ENCODE measurements around the gene FAM228B. TPM values are rescaled to one million over a fixed set of nuclear protein-coding genes. Genes with fewer than 3 reads are reported as not detected.

The FAM228B gene
- total RNA-seq, 2 experiments from 2014 or later = 3.8 to 9.6 TPM

GRCh38 chr2:24147364-24147763 is 24.1 kb downstream of the FAM228B start:
- ChIA-PET CTCF (ENCODE audit: unreplicated experiment) (no interaction called here), POLR2A (no interaction called here)

GRCh38 chr2:24152413-24153197 is 29.3 kb downstream of the FAM228B start:
- no peaks in the 10 kb centered on the region for H3K4me1 ChIP-seq (ENCODE audit: insufficient read depth, low read length, poor library complexity, severe bottlenecking)
- TF ChIP-seq CTCF (conservative IDR thresholded peaks at IDR 0.05; ENCODE audit: low read length) (no peak), EZH2phosphoT487 (IDR thresholded peaks at IDR 0.05; ENCODE audit: borderline replicate concordance, low read depth, low read length) (no peak)
- no peak for DNase-seq (ENCODE audit: low spot score)
- H4K20me1 ChIP-seq (ENCODE audit: insufficient read depth, low read length) = no peaks in the 10 kb centered on the region
- H3K27ac ChIP-seq (ENCODE audit: low read depth, low read length, poor library complexity, severe bottlenecking) = no peak overlapping the region
- no peaks in the 10 kb centered on the region for H3K79me2 ChIP-seq (ENCODE audit: insufficient read depth, low read depth, low read length)
- ChIA-PET POLR2A (interaction anchor here (0.6 kb wide), 1 partner anchor 247 kb away, joined by 3 read pairs; no protein-coding TSS in a partner anchor), CTCF (ENCODE audit: unreplicated experiment) (no interaction called here)
- H3K4me3 ChIP-seq (ENCODE audit: low read depth, low read length, poor library complexity, severe bottlenecking) = no peak overlapping the region
- no peaks in the 10 kb centered on the region for H3K9me2 ChIP-seq (ENCODE audit: insufficient read depth, low read length)
- no peak overlapping the region for H3K4me2 ChIP-seq (ENCODE audit: low read length)
- intact Hi-C loops (cut with micrococcal nuclease; ENCODE audit: unreplicated experiment) = no loop called here
- no peaks in the 10 kb centered on the region for H3K36me3 ChIP-seq (ENCODE audit: insufficient read depth, low read length)
- no TSS peak for BruUV-seq (replicated peaks)
- H3K9me3 ChIP-seq (ENCODE audit: low read length) = no peaks in the 10 kb centered on the region
- H2AFZ ChIP-seq (ENCODE audit: low read length) = no peak overlapping the region

More at GRCh38 chr2:24147364-24147763, 24.1 kb downstream of the FAM228B start:
- Histone ChIP-seq H3K9me2 (ENCODE audit: insufficient read depth, low read length) (no peaks in the 10 kb centered on the region), H4K20me1 (ENCODE audit: insufficient read depth, low read length) (no peaks in the 10 kb centered on the region), H3K9me3 (ENCODE audit: low read length) (no peaks in the 10 kb centered on the region), H3K36me3 (ENCODE audit: insufficient read depth, low read length) (no peaks in the 10 kb centered on the region), H3K27ac (ENCODE audit: low read depth, low read length, poor library complexity, severe bottlenecking) (no peak overlapping the region), H3K79me2 (ENCODE audit: insufficient read depth, low read depth, low read length) (no peaks in the 10 kb centered on the region), H2AFZ (ENCODE audit: low read length) (no peak overlapping the region), H3K4me2 (ENCODE audit: low read length) (no peak overlapping the region), H3K4me1 (ENCODE audit: insufficient read depth, low read length, poor library complexity, severe bottlenecking) (no peaks in the 10 kb centered on the region), H3K4me3 (ENCODE audit: low read depth, low read length, poor library complexity, severe bottlenecking) (no peak overlapping the region)
- BruUV-seq (replicated peaks) = no TSS peak
- DNase-seq (ENCODE audit: low spot score) = no peak
- intact Hi-C loops (cut with micrococcal nuclease; ENCODE audit: unreplicated experiment) = no loop called here
- TF ChIP-seq CTCF (conservative IDR thresholded peaks at IDR 0.05; ENCODE audit: low read length) (no peak), EZH2phosphoT487 (IDR thresholded peaks at IDR 0.05; ENCODE audit: borderline replicate concordance, low read depth, low read length) (no peak)

- intact Hi-C loops (cut with micrococcal nuclease; ENCODE audit: unreplicated experiment) = no loop called here
- Histone ChIP-seq H3K4me1 (ENCODE audit: insufficient read depth, low read length, poor library complexity, severe bottlenecking) (no peaks in the 10 kb centered on the region), H3K4me2 (ENCODE audit: low read length) (no peak overlapping the region), H3K9me3 (ENCODE audit: low read length) (no peaks in the 10 kb centered on the region), H3K36me3 (ENCODE audit: insufficient read depth, low read length) (no peaks in the 10 kb centered on the region), H3K9me2 (ENCODE audit: insufficient read depth, low read length) (no peaks in the 10 kb centered on the region), H3K27ac (ENCODE audit: low read depth, low read length, poor library complexity, severe bottlenecking) (no peak overlapping the region), H3K79me2 (ENCODE audit: insufficient read depth, low read depth, low read length) (no peaks in the 10 kb centered on the region), H3K4me3 (ENCODE audit: low read depth, low read length, poor library complexity, severe bottlenecking) (no peak overlapping the region), H4K20me1 (ENCODE audit: insufficient read depth, low read length) (no peaks in the 10 kb centered on the region), H2AFZ (ENCODE audit: low read length) (no peak overlapping the region)
- no TSS peak for BruUV-seq (replicated peaks)
- TF ChIP-seq EZH2phosphoT487 (IDR thresholded peaks at IDR 0.05; ENCODE audit: borderline replicate concordance, low read depth, low read length) (no peak), CTCF (conservative IDR thresholded peaks at IDR 0.05; ENCODE audit: low read length) (no peak)
- CTCF ChIA-PET (ENCODE audit: unreplicated experiment) = no interaction called here
- POLR2A ChIA-PET = interaction anchor here (0.6 kb wide), 1 partner anchor 248 kb away, joined by 3 read pairs; no protein-coding TSS in a partner anchor
- DNase-seq (ENCODE audit: low spot score) = no peak
Measured at GRCh38 chr2:24153478-24153877, 30.2 kb downstream of the FAM228B start.

Measured in OCI-LY7 (cell line).